ENCODE results near the gene ZFP36.

Gene ZFP36

GRCh38 chr19:39398297-39398864 lies 8.3 kb upstream of the ZFP36 start:
- peaks cover 55 to 56% of the 10 kb centered on the region in 2 experiments for H3K4me1 ChIP-seq (ENCODE audit: control insufficient read depth in 1 of 2, insufficient read depth in 1 of 2, low read depth in 1 of 2, low read length in 1 of 2)
- peak overlapping the region; percentile 67 to 74 for H3K4me3 ChIP-seq (ENCODE audit: low read depth in 1 of 2, low read length in 1 of 2)
- H3K36me3 ChIP-seq: peaks cover 26% of the 10 kb centered on the region
- H3K27ac ChIP-seq: peak overlapping the region; percentile 98
- peak; percentile 26 for TF ChIP-seq CTCF (IDR thresholded peaks at IDR 0.05)
- no peaks in the 10 kb centered on the region for H3K9me3 ChIP-seq
- no peaks in the 10 kb centered on the region for H3K27me3 ChIP-seq

GRCh38 chr19:39399668-39400050 lies 7.0 kb upstream of the ZFP36 start:
- peak overlapping the region; percentile 98 for H3K27ac ChIP-seq
- TF ChIP-seq CTCF (IDR thresholded peaks at IDR 0.05): no peak
- no peaks in the 10 kb centered on the region for H3K27me3 ChIP-seq
- peak overlapping the region in 1 of 2 experiments; percentile 67 for H3K4me3 ChIP-seq (ENCODE audit: low read depth in 1 of 2, low read length in 1 of 2)
- H3K4me1 ChIP-seq (ENCODE audit: control insufficient read depth in 1 of 2, insufficient read depth in 1 of 2, low read depth in 1 of 2, low read length in 1 of 2): peaks cover 63 to 64% of the 10 kb centered on the region in 2 experiments
- H3K9me3 ChIP-seq: no peaks in the 10 kb centered on the region
- peaks cover 17% of the 10 kb centered on the region for H3K36me3 ChIP-seq

GRCh38 chr19:39400061-39400460 lies 6.6 kb upstream of the ZFP36 start:
- Histone ChIP-seq H3K4me3 (ENCODE audit: low read depth in 1 of 2, low read length in 1 of 2) (no peak overlapping the region), H3K4me1 (ENCODE audit: control insufficient read depth in 1 of 2, insufficient read depth in 1 of 2, low read depth in 1 of 2, low read length in 1 of 2) (peaks cover 67 to 68% of the 10 kb centered on the region in 2 experiments), H3K36me3 (peaks cover 13% of the 10 kb centered on the region), H3K9me3 (no peaks in the 10 kb centered on the region), H3K27ac (peak overlapping the region; percentile 98), H3K27me3 (no peaks in the 10 kb centered on the region)
- TF ChIP-seq CTCF (IDR thresholded peaks at IDR 0.05): no peak

GRCh38 chr19:39401070-39401548 lies 5.5 kb upstream of the ZFP36 start:
- TF ChIP-seq CTCF (IDR thresholded peaks at IDR 0.05): no peak
- Histone ChIP-seq H3K36me3 (peaks cover 8% of the 10 kb centered on the region), H3K4me1 (ENCODE audit: control insufficient read depth in 1 of 2, insufficient read depth in 1 of 2, low read depth in 1 of 2, low read length in 1 of 2) (peaks cover 77% of the 10 kb centered on the region in 2 experiments), H3K4me3 (ENCODE audit: low read depth in 1 of 2, low read length in 1 of 2) (peak overlapping the region; percentile 98 to 100), H3K27ac (peak overlapping the region; percentile 100), H3K9me3 (no peaks in the 10 kb centered on the region), H3K27me3 (no peaks in the 10 kb centered on the region)

GRCh38 chr19:39401549-39402345 lies 4.9 kb upstream of the ZFP36 start:
- no peak for TF ChIP-seq CTCF (IDR thresholded peaks at IDR 0.05)
- peaks cover 77 to 79% of the 10 kb centered on the region in 2 experiments for H3K4me1 ChIP-seq (ENCODE audit: control insufficient read depth in 1 of 2, insufficient read depth in 1 of 2, low read depth in 1 of 2, low read length in 1 of 2)
- H3K4me3 ChIP-seq (ENCODE audit: low read depth in 1 of 2, low read length in 1 of 2): peak overlapping the region; percentile 98 to 100
- peaks cover 10% of the 10 kb centered on the region for H3K36me3 ChIP-seq
- no peaks in the 10 kb centered on the region for H3K27me3 ChIP-seq
- H3K27ac ChIP-seq: peak overlapping the region; percentile 100
- H3K9me3 ChIP-seq: no peaks in the 10 kb centered on the region

Measured in neutrophil (primary cell).